Activated CD4-positive, alpha-beta memory T cell treated with anti-CD3 and anti-CD28 coated beads, Interleukin-2, amount 10 ng/mL, durations not matched to agents 7 days and 5 days (primary cell): ENCODE measurements around the gene ZNF700. TPM values are rescaled to one million over a fixed set of nuclear protein-coding genes. Genes with fewer than 3 reads are reported as not detected.
"Not testable (repeated sequence)": the region's sequence is repeated elsewhere in the genome, so short reads cannot be mapped to it uniquely, and the experiment has no call there.

Source experiments
- CTCF ChIA-PET: fragments of 350-600 bp; sonication (Branson Sonifier 250); formaldehyde crosslinking; loops from one replicate; lab custom pipeline; 2021; ENCODE audit warnings: antibody characterized with exemption, inconsistent platforms; lab: Charles Lee
- POLR2A ChIA-PET: fragments of 350-600 bp; sonication (Branson Sonifier 250); formaldehyde crosslinking; loops from one replicate; lab custom pipeline; 2021; ENCODE audit warnings: antibody characterized with exemption; lab: Charles Lee
- DNase-seq: peaks from one replicate; pipeline ENCODE4 v3.0.0-alpha.2; 2020
- H3K27ac Mint-ChIP-seq: one replicate; pipeline ENCODE4 v1.8.0; 2021; ENCODE audit warnings: mild to moderate bottlenecking, mixed read lengths
- H3K27me3 Mint-ChIP-seq: one replicate; pipeline ENCODE4 v1.8.0; 2021; ENCODE audit warnings: mixed read lengths
- H3K36me3 Mint-ChIP-seq: one replicate; pipeline ENCODE4 v1.8.0; 2021; ENCODE audit warnings: low read depth, mixed read lengths
- H3K4me1 Mint-ChIP-seq: one replicate; pipeline ENCODE4 v1.8.0; 2021; ENCODE audit warnings: mixed read lengths
- H3K4me3 Mint-ChIP-seq: one replicate; pipeline ENCODE4 v1.8.0; 2021; ENCODE audit warnings: mild to moderate bottlenecking, mixed read lengths
- H3K9me3 Mint-ChIP-seq: one replicate; pipeline ENCODE4 v1.8.0; 2021; ENCODE audit warnings: mixed read lengths
- total RNA-seq, 2 experiments: library from RNA; stranded (reverse); gene quantifications; one replicate each; pipeline ENCODE4 v1.2.3, GENCODE V29; 2021

Gene ZNF700
- total RNA-seq, 2 experiments from 2014 or later, result 19.1 to 20.4 TPM

DNA sequence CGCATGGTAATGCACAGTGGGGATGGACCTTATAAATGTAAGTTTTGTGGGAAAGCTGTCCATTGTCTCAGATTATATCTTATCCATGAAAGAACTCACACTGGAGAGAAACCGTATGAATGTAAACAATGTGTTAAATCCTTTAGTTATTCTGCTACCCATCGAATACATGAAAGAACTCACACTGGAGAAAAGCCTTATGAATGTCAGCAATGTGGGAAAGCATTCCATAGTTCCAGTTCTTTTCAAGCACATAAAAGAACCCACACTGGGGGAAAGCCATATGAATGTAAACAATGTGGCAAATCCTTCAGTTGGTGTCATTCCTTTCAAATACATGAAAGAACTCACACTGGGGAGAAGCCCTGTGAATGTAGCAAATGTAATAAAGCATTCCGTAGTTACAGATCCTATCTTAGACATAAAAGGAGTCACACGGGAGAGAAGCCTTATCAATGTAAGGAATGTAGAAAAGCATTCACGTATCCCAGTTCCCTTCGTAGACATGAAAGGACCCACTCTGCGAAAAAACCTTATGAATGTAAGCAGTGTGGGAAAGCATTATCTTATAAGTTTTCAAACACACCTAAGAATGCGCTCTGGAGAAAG, 53.7 kb downstream of the ZNF700 start:
- Mint-ChIP-seq H3K4me1 (no peaks in the 10 kb centered on the region), H3K4me3 (no peak overlapping the region), H3K27me3 (no peaks in the 10 kb centered on the region), H3K9me3 (peaks cover 65% of the 10 kb centered on the region), H3K27ac (no peak overlapping the region), H3K36me3 (peaks cover 41% of the 10 kb centered on the region)
- ChIA-PET CTCF (no interaction called here), POLR2A (no interaction called here)
- no peak for DNase-seq

GRCh38 chr19:11979527-11979926, 54.6 kb downstream of the ZNF700 start:
- H3K9me3 Mint-ChIP-seq, result peaks cover 65% of the 10 kb centered on the region
- CTCF ChIA-PET, result no interaction called here
- no peak overlapping the region for H3K27ac Mint-ChIP-seq
- DNase-seq, result no peak
- no peaks in the 10 kb centered on the region for H3K4me1 Mint-ChIP-seq
- POLR2A ChIA-PET, result no interaction called here
- no peaks in the 10 kb centered on the region for H3K27me3 Mint-ChIP-seq
- H3K36me3 Mint-ChIP-seq, result peaks cover 41% of the 10 kb centered on the region
- no peak overlapping the region for H3K4me3 Mint-ChIP-seq

GRCh38 chr19:11982526-11982925, 57.6 kb downstream of the ZNF700 start:
- peaks cover 52% of the 10 kb centered on the region for H3K9me3 Mint-ChIP-seq
- H3K4me1 Mint-ChIP-seq, result peaks cover 2% of the 10 kb centered on the region
- H3K27me3 Mint-ChIP-seq, result no peaks in the 10 kb centered on the region
- H3K36me3 Mint-ChIP-seq, result peaks cover 25% of the 10 kb centered on the region
- no peak overlapping the region for H3K27ac Mint-ChIP-seq
- ChIA-PET POLR2A (no interaction called here), CTCF (interaction anchor here (1.6 kb wide), 1 partner anchor 59 kb away, joined by 4 read pairs; no protein-coding TSS in a partner anchor)
- DNase-seq, result no peak
- no peak overlapping the region for H3K4me3 Mint-ChIP-seq

GRCh38 chr19:11984986-11985385, 60.1 kb downstream of the ZNF700 start:
- Mint-ChIP-seq H3K36me3 (peaks cover 1% of the 10 kb centered on the region), H3K27me3 (no peaks in the 10 kb centered on the region), H3K9me3 (peaks cover 28% of the 10 kb centered on the region), H3K4me1 (peaks cover 10% of the 10 kb centered on the region), H3K27ac (no peak overlapping the region), H3K4me3 (no peak overlapping the region)
- DNase-seq, result no peak
- ChIA-PET CTCF (interaction anchor here (1.0 kb wide), 1 partner anchor 61 kb away, joined by 4 read pairs; no protein-coding TSS in a partner anchor), POLR2A (no interaction called here)

- ChIA-PET POLR2A (interaction anchor here (1.4 to 4.1 kb wide), 3 partner anchors 22 to 64 kb away, joined by 4 to 79 read pairs (median 16); partner anchors contain the start of genes ZNF700 and ZNF763), CTCF (interaction anchor here (0.7 to 4.9 kb wide), 5 partner anchors 28 to 188 kb away, joined by 3 to 84 read pairs (median 5); partner anchors contain the start of genes ZNF491 and ZNF700)
- Mint-ChIP-seq H3K27me3 (no peaks in the 10 kb centered on the region), H3K27ac (no peak overlapping the region), H3K4me1 (peaks cover 17% of the 10 kb centered on the region), H3K9me3 (peaks cover 16% of the 10 kb centered on the region), H3K36me3 (peaks cover 10% of the 10 kb centered on the region), H3K4me3 (peak overlapping the region; percentile 94)
- DNase-seq, result no peak
Measured at GRCh38 chr19:11986754-11987153, 61.8 kb downstream of the ZNF700 start.

DNA sequence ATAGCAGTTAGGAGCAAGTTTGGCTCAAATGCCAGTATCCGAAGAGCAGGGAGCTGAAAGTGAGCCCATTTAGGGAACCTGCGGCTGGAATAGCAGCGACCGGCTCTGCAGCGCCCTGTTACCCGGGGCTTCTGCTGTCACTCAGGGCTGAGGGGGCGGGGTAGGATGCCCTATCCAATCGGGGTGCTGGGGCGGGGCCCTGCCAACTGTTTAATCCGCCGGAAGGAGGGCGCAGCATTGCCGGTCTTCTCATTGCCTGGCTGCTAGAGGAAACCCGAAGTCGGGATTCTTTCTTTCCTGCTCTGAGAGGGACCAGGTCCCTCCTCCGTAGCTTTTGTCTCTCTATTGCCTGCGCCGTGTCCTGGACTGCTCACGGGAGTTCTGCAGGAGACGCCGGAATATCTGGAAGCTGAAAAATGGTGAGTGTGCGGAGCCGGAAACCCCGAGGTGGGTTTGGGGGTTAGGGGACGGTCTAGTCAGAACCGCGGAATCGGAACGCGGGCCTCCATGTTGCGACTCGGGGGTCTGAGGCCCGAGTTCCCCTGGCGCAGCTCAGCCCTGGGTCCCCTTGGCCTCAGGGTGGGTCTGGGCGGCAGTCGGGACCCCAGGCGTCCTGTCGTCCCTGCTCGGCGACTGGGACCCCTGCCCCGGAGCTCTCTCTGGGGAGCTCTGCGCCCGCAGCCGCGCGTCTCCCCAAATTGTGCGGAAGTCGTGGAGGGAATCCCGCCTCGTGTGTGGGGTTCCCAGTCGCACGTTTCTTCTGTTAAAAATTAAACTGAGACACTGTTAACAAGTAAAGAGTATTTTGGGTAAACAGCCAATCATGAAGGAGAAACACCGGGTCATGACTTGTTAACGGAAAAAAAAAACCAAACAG, 62.7 kb downstream of the ZNF700 start:
- peaks cover 20% of the 10 kb centered on the region for H3K4me1 Mint-ChIP-seq
- peak overlapping the region; percentile 94 for H3K4me3 Mint-ChIP-seq
- H3K27ac Mint-ChIP-seq, result peak overlapping the region; percentile 98
- DNase-seq, result peak; percentile 94
- POLR2A ChIA-PET, result interaction anchor here (0.8 to 4.1 kb wide), 13 partner anchors 12 to 626 kb away, joined by 3 to 79 read pairs (median 4); partner anchors contain the start of genes ELOF1, ZNF20, ZNF440 and ZNF441
- H3K27me3 Mint-ChIP-seq, result no peaks in the 10 kb centered on the region
- H3K36me3 Mint-ChIP-seq, result peaks cover 13% of the 10 kb centered on the region
- peaks cover 15% of the 10 kb centered on the region for H3K9me3 Mint-ChIP-seq
- CTCF ChIA-PET, result interaction anchor here (0.6 to 4.9 kb wide), 16 partner anchors 12 to 189 kb away, joined by 3 to 84 read pairs (median 5); partner anchors contain the start of genes ZNF136, ZNF20, ZNF491 and ZNF700

DNA sequence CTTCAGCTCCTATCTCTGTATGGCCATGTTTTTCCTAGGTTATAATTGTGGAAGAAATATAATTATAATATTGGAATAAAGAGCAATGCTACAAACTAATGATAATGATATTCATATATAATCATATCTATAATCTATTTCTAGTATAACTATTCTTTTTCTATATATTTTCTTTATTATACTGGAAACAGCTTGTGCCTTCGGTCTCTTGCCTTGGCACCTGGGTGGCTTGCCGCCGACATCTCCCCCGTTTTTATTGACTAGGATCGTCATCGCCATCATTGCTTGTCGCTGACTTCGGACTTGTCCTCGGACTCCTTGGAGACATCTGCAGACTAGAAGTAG, 64.2 kb downstream of the ZNF700 start:
- DNase-seq, result no peak
- H3K9me3 Mint-ChIP-seq, result peaks cover 15% of the 10 kb centered on the region
- peaks cover 20% of the 10 kb centered on the region for H3K4me1 Mint-ChIP-seq
- CTCF ChIA-PET, result interaction anchor here (0.8 to 4.9 kb wide), 11 partner anchors 11 to 190 kb away, joined by 3 to 84 read pairs (median 10); partner anchors contain the start of genes ZNF20, ZNF491, ZNF700 and ZNF763
- peak overlapping the region; percentile 94 for H3K4me3 Mint-ChIP-seq
- peaks cover 24% of the 10 kb centered on the region for H3K36me3 Mint-ChIP-seq
- POLR2A ChIA-PET, result interaction anchor here (1.2 to 4.1 kb wide), 8 partner anchors 11 to 222 kb away, joined by 3 to 79 read pairs (median 6); partner anchors contain the start of genes ZNF20, ZNF440, ZNF441 and ZNF700
- H3K27me3 Mint-ChIP-seq, result no peaks in the 10 kb centered on the region
- H3K27ac Mint-ChIP-seq, result peak overlapping the region; percentile 98

DNA sequence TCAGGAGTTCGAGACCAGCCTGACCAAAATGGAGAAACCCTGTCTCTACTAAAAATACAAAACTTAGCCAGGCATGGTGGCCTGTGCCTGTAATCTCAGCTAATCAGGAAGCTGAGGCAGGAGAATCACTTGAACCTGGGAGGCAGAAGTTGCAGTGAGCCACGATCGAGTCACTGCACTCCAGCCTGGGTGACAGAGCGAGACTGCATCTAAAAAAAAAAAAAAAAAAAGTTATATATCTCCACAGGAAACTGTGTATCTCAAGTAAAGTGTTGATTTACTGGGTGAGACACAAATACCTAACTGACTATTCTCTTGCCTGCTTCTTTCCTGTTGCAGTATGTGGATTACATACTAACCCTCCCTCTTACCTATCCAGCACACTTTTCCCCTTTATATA, 67.0 kb downstream of the ZNF700 start:
- Mint-ChIP-seq H3K4me1 (peaks cover 20% of the 10 kb centered on the region), H3K9me3 (peaks cover 17% of the 10 kb centered on the region), H3K36me3 (peaks cover 38% of the 10 kb centered on the region)
- CTCF ChIA-PET, result interaction anchor here (1.0 to 1.2 kb wide), 2 partner anchors 28 to 68 kb away, joined by 3 to 4 read pairs; no protein-coding TSS in a partner anchor
- H3K27ac Mint-ChIP-seq, POLR2A ChIA-PET, DNase-seq, H3K27me3 Mint-ChIP-seq, H3K4me3 Mint-ChIP-seq: not testable (repeated sequence)

- ChIA-PET POLR2A (no interaction called here), CTCF (no interaction called here)
- Mint-ChIP-seq H3K27me3 (no peaks in the 10 kb centered on the region), H3K27ac (no peak overlapping the region), H3K4me3 (no peak overlapping the region), H3K36me3 (peaks cover 52% of the 10 kb centered on the region), H3K9me3 (peaks cover 26% of the 10 kb centered on the region), H3K4me1 (peaks cover 18% of the 10 kb centered on the region)
- DNase-seq, result no peak
Measured at GRCh38 chr19:11995174-11995573, 70.3 kb downstream of the ZNF700 start.

Other genes with a start within 250 kb of the ZNF700 start
- 1 to 10 TPM; 4.0 to 4.9 TPM for gene ZNF823, start 186.2 kb upstream of the ZNF700 start, total RNA-seq
- gene ZNF441, start 158.1 kb upstream of the ZNF700 start, total RNA-seq, result 1 to 10 TPM; 8.3 to 8.9 TPM
- gene ZNF491, start 126.6 kb upstream of the ZNF700 start, total RNA-seq, result under 1 TPM; 0.80 to 0.98 TPM
- gene ZNF440, start 110.8 kb upstream of the ZNF700 start, total RNA-seq, result 10 to 100 TPM; 11.9 to 14.7 TPM
- gene ZNF439, start 76.4 kb upstream of the ZNF700 start, total RNA-seq, result 1 to 10 TPM; 3.0 to 3.3 TPM
- 1 to 10 TPM; 2.3 to 2.7 TPM for gene ZNF69, start 37.3 kb upstream of the ZNF700 start, total RNA-seq
- gene ZNF763, start 39.9 kb downstream of the ZNF700 start, total RNA-seq, result 1 to 10 TPM; 1.4 to 2.2 TPM
- gene ZNF433, start 110.6 kb downstream of the ZNF700 start, total RNA-seq, result under 1 TPM in 1 of 2 experiments, not detected in 1; 0.25 TPM
- gene ZNF878, start 127.9 kb downstream of the ZNF700 start, total RNA-seq, result under 1 TPM; 0.15 to 0.28 TPM
- gene ZNF844, start 139.6 kb downstream of the ZNF700 start, total RNA-seq, result 1 to 10 TPM; 1.4 to 1.6 TPM
- 1 to 10 TPM; 5.3 to 5.8 TPM for gene ZNF20, start 215.2 kb downstream of the ZNF700 start, total RNA-seq
- 1 to 10 TPM; 2.7 to 3.8 TPM for gene ZNF625, start 231.6 kb downstream of the ZNF700 start, total RNA-seq
- gene ZNF136, start 238.0 kb downstream of the ZNF700 start, total RNA-seq, result 10 to 100 TPM; 11.0 TPM